CD1c-positive myeloid dendritic cell (primary cell): ENCODE results near the gene FGF4.
"Not testable (repeated sequence)": the region's sequence is repeated elsewhere in the genome, so short reads cannot be mapped to it uniquely, and the experiment has no call there.

ENCODE experiments used
- DNase-seq: peaks from one replicate; pipeline ENCODE4 v3.0.0-alpha.2; 2016; ENCODE audit errors: extremely low spot score

The FGF4 gene

DNA sequence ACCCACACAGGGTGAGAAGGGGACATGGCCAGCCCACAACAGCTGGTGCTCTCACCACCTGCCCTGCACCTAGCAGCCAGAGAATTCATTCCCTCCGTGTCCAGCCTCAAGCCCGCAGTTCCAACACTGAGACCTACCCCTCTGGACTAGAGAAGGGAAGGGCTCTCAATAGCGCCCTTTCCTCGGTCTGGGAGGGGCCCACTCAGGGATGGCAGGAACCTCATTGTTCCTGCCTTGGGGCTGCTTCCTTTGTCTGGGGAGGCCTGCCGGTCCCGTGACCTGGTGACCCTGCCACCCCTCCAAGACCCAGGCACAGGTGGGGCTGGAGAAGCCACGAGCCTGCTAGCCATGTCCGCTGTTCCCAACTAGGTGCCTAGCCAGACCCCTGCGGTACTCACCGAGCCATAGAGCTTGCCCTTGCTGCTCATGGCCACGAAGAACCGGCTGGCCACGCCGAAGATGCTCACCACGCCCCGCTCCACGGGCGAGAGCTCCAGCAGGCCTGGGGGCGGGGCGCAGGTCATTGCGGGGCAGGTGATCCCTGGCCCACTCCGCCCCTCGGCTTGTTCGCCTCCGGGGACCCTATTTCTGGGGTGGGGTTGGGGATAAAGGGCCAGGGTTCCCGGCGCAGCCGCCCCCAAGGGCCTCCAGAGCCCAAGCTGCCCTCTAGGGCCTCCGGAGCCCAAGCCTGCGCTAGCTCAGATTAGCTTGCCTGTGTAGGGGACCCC is 1.4 kb downstream of the FGF4 start:
- DNase-seq: no peak

DNA sequence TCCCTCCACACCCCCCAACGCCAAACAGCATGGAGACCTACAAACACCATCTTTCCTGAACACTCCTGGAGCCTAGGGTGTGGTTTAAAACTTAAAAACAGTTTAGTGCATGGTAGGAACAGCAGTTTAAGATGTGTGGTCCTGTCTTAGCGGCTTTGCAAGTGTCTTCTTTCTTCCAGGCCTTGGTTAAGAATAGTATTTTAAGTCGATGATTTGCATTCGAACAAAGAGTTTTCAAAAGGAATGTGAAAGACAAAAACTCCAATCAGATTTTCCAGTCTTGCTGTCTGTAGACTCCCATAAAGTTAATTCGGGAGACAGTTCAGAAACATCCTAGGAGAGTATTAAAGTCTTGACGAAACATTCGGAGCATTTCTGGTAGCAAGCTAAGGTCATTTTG is 3.7 kb downstream of the FGF4 start:
- no peak for DNase-seq

DNA sequence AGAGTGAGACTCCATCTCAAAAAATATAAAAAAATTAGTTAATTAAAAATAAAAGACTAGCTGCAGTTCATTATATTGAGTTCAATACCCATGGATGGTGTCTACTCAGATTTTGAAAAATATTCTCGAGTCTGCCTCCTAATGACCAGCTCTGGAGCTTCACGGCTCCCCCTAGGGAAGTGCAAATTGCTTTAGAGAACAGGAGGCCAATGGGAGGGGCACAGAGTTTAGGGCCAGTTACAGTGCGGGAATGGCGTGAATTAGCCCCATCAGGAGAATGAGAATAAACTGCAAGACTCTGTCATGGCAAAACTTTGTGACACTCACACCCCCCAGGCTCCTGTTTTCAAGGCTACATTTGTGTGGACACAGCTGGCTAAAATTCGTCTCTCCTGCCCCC is 4.6 kb downstream of the FGF4 start:
- no peak for DNase-seq

DNA sequence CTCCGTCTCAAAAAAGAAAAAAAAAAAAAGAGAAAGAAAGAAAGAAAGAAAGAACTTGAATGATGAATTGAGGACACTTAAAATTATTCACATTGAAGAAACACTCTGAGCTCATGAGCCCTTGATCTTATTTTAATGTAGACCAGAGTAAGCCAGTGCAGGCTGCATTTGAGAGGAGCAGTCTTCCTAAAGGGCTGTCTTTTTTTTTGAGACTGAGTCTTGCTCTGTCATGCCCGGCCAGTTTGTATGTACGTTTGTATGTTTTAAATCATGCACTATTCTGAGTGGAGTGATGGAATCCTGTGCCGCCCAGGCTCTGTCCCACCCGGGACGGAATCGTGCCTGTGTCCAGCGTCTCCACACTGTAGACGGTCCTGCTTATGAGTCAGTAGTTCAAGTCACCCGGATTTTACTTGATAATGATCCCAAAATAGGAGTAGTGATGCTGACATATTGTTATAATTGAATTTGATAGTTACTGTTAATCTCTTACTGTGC is 9.6 kb downstream of the FGF4 start:
- no peak for DNase-seq

- DNase-seq: not testable (repeated sequence)
Measured at GRCh38 chr11:69764918-69765317, 10.2 kb downstream of the FGF4 start.

DNA sequence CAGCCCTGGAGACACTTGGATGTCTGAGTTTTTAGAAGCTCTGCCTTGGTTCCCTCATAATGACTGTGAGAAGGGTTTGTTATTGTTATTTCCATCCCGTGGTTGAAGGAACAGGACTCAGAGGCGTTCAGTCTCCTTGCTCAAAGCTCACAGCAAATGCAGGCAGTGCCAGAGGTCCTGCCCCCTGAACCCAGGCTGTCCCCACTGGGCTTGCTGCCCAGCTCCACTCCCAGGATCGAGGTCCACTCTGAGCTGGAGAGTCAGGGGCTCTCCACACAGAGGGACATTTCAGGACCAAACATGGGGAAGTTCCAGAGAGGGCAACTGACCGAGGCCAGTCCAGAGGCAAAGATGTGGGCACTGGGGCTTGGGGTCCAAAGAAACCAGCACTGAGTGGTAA is 14.8 kb downstream of the FGF4 start:
- no peak for DNase-seq

- DNase-seq: no peak
Measured at GRCh38 chr11:69752890-69753289, 22.3 kb downstream of the FGF4 start.

DNA sequence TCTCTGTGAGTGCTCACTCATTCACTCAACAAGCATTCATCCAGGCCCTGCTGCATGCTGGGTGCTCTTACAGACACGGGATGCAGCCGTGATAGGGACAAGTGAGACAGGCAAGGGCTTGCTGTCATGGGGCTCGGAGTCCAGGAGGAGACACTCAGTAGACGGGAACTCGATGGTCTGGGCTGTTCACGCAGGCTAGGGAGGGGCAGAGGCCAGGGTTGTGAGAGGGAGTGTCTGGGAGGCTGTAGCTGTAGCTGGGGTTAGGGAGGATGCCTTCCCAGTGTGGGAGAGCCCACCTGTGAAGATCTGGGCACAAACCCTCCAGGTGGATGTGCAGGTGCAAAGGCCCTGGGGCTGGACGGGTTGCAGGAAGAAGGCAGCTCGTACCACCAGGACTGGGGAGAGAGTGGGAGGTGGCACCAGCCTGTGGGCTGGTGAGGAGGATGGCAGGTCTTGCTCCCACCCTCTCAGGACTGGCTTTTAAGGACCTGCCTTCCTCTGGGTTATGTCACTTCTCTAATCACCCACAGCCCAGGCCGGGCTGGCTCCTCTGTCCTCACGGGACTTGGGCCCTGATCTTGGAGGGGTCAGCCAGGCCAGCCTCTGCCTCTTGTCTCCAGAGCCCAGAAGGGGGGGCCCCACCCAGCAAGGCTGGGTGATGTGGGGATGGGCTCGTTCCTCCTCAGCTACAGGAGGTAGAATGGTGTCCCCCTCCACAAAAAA is 24.1 kb downstream of the FGF4 start:
- no peak for DNase-seq

- no peak for DNase-seq
Measured at GRCh38 chr11:69750108-69750850, 24.9 kb downstream of the FGF4 start.

DNA sequence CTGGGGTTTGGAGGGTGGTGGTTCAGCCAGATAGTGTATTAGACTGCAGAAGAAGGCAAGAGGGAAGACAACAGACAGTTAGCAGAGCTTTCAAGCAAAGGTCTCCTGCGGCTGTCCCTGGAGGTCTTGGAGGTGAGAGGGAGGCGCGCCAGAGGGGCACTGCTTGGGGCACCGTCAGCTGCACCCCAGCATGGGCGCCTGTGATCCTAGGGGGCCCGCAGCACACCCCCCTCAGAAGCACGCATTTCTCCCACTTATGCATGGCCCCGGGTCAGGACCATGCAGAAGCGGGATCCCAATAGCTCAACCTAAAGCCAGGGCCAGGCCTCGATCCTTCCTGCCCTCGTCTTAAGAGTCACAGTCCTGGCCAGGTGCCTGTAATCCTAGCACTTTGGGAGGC is 26.5 kb downstream of the FGF4 start:
- DNase-seq: no peak

DNA sequence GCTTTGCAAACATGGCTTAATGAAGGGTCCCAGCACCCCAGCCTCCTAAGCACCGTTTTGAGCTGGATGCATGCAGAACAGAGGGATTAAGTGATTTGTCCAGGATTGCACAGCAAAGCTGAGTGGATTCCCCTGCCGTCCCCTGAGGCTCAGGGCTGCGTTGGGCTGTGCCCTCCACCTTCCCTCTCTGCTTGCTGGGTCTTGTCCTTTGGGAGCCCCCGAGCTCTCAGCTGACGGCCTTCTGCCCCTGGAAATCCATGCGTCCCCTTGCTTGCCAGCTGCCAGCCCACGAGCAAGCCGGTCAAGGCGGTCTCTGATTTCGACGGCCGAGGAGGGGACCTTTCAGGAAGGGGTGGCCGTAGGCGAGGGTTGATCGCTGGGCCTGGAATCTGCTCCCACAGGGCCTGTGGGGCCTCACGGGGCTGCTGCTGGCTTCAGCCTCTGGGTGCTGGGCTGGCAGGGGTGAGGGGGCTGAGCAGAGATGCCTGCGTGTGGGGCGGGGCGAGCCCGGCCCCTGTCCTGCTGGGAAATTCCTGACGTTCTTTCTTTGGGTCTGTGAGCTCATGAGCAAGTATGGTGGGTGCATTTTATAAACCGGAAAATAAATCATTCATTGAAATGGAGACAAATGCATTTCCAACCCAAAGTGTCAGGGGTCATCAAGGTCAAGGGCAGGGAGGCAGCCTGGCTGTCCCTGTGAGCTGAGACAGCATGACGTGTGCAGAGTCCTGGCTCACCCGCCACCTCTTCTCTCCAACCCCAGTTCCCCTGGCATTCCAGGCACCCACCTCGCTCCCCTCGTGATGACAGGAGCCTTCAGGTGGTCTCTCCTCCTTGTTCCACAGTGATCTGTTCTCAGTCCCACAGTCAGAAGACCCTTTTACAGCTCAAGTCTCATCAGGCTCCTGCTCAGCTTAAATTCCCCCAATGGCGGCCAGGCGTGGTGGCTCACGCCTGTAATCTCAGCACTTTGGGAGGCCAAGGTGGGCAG is 28.1 kb downstream of the FGF4 start:
- DNase-seq: no peak

GRCh38 chr11:69746140-69746539 is 29.0 kb downstream of the FGF4 start:
- no peak for DNase-seq

- no peak for DNase-seq
Measured at GRCh38 chr11:69745201-69745600, 29.9 kb downstream of the FGF4 start.

DNA sequence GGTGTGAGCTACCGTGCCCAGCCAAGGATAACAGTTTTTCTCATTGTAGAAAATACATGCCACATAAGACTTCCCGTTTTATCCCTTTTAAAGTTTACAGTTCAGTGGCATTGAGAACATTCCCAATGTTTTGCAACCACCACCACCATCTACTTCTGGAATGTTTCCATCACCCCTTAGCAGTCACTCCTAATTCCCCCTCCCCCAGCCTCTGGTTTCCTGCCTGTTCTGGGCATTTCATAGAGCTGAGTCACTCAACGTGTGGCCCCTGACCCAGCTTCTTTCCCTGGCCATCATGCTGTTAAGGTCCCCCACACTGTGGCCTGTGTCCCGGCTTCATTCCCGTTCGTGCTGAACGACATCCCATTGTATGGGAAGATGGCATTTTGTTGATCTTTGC is 30.7 kb downstream of the FGF4 start:
- DNase-seq: no peak

- no peak for DNase-seq
Measured at GRCh38 chr11:69734841-69735240, 40.3 kb downstream of the FGF4 start.

DNA sequence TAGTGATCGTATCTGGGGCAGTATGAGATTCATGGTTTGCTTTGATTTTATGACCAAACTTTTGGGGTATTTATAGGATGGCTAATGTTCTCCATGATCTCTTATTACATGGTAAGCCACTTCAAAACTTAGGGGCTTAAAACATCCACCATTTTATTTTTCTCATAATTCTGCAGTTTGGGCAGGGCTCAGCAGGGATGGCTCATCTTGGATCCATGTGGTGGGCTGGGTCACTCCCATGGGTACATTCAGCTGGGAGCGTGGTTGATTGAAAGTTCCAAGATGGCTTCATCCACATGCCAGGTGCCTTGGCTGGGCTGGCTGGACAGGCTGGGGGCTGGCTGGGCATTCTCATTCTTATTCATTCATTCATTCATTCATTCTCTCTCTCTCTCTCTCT is 40.8 kb downstream of the FGF4 start:
- no peak for DNase-seq

DNA sequence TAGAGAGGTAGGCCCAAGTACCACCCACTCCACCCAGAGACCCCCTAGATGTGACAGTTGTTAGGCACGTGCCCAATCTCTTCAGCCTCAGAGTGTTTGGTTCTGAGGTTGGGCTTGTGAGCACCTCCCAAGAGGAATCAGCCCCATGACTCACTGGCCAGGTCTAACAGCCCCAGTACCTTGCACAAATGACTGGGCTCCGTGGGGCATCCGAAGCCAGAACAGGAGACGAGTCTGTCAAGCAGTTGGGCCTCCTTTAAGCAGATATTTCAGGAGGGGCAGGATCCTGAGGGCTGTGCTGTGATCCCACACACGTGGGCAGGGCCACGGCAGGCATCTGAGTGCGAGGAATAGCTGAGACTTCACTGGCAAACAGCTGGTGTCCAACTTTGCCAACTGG is 42.2 kb downstream of the FGF4 start:
- no peak for DNase-seq

DNA sequence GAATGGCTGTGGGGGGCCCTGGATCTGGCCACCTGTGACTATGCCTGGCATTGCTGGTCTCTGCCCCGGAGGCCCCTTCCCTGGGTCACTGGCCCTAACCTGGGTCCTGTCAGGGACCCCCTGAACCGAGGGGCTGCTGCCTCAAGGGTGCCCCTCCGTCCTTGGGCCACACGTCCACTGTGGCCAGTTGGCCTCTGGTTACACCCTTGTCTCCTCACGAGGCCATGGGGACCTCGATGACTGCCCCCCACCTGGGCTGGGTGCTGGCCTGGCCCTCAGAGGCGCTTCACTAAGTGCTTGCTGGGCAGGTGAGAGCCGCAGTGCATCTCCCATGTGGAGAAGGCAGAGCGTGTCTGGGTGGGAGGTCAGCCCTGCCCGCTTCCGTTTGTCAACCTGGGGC is 44.0 kb downstream of the FGF4 start:
- DNase-seq: no peak

GRCh38 chr11:69730500-69730899 is 44.6 kb downstream of the FGF4 start:
- no peak for DNase-seq

DNA sequence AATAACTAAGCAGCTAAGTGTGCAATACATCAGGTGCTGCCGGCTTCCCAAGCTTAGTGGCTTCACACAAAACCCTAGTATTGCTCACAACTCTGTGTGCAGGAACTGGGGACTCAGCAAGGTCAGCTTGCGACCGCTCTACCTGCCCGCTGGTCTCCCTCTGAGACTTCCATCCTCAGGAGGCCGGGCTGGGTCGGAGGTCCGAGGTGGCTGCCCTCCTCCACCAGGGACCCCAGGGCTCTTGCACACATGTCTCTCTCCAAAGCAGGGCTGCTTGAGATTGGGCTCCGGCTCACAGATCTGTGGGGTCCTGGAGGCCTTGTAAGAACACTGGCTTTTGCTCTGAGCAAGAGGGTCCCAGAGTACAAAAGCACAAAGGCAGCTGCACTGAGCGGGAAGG is 45.9 kb downstream of the FGF4 start:
- no peak for DNase-seq

- DNase-seq: no peak
Measured at GRCh38 chr11:69727266-69727665, 47.9 kb downstream of the FGF4 start.

- no peak for DNase-seq
Measured at GRCh38 chr11:69726481-69726880, 48.7 kb downstream of the FGF4 start.
